H9 (cell line): ENCODE measurements around the gene AFF2. TPM values are rescaled to one million over a fixed set of nuclear protein-coding genes. Genes with fewer than 3 reads are reported as not detected.
A peak's percentile ranks its signal among the peaks of the same experiment; 100 is the strongest.
"Not testable (repeated sequence)": the region's sequence is repeated elsewhere in the genome, so short reads cannot be mapped to it uniquely, and the experiment has no call there.

Source experiments
- DNase-seq: peaks from one replicate; pipeline ENCODE4 v3.0.0-alpha.2; 2017
- H2AFZ ChIP-seq: one replicate; pipeline ENCODE4 v1.6.1; 2013; ENCODE audit warnings: mild to moderate bottlenecking, low read length, control low read depth, moderate library complexity
- H2AK5ac ChIP-seq: 2 replicates; pipeline ENCODE4 v1.6.1; 2013; ENCODE audit warnings: low read length, control low read depth, mixed read lengths; ENCODE audit not compliant: insufficient read length
- H2BK120ac ChIP-seq: one replicate; pipeline ENCODE4 v1.6.1; 2013; ENCODE audit warnings: low read depth, mild to moderate bottlenecking, low read length, control low read depth, inconsistent platforms; ENCODE audit not compliant: poor library complexity, severe bottlenecking
- H2BK12ac ChIP-seq: 2 replicates; pipeline ENCODE4 v1.6.1; 2013; ENCODE audit warnings: low read length, control low read depth, mixed read lengths, low read depth; ENCODE audit not compliant: insufficient read length
- H2BK15ac ChIP-seq: 2 replicates; pipeline ENCODE4 v1.6.1; 2013; ENCODE audit warnings: low read depth, low read length, control low read depth
- H2BK20ac ChIP-seq: one replicate; pipeline ENCODE4 v1.6.1; 2013; ENCODE audit warnings: low read depth, mild to moderate bottlenecking, low read length, control low read depth, inconsistent platforms; ENCODE audit not compliant: poor library complexity, severe bottlenecking
- H2BK5ac ChIP-seq: 2 replicates; pipeline ENCODE4 v1.6.1; 2013; ENCODE audit warnings: low read length, control low read depth, mixed read lengths; ENCODE audit not compliant: insufficient read length
- H3K14ac ChIP-seq: 2 replicates; pipeline ENCODE4 v1.6.1; 2013; ENCODE audit warnings: low read length, control low read depth; ENCODE audit not compliant: insufficient read depth
- H3K18ac ChIP-seq: 2 replicates; pipeline ENCODE4 v1.6.1; 2013; ENCODE audit warnings: low read depth, mild to moderate bottlenecking, mixed read lengths, low read length, control low read depth; ENCODE audit not compliant: insufficient read length
- H3K23ac ChIP-seq: 2 replicates; pipeline ENCODE4 v1.6.1; 2013; ENCODE audit warnings: low read length, control low read depth, mixed read lengths, low read depth; ENCODE audit not compliant: insufficient read length
- H3K23me2 ChIP-seq: 2 replicates; pipeline ENCODE4 v1.6.1; 2013; ENCODE audit warnings: low read depth, mild to moderate bottlenecking, mixed read lengths, low read length, control low read depth; ENCODE audit not compliant: insufficient read length, poor library complexity, severe bottlenecking
- H3K27ac ChIP-seq: 2 replicates; pipeline ENCODE4 v1.5.1; 2013; ENCODE audit warnings: low read length, control low read depth, mixed read lengths, low read depth; ENCODE audit not compliant: insufficient read length
- H3K27me3 ChIP-seq: 2 replicates; pipeline ENCODE4 v1.6.1; 2013; ENCODE audit warnings: low read length, control low read depth, inconsistent platforms; ENCODE audit not compliant: insufficient read depth
- H3K4ac ChIP-seq: 2 replicates; pipeline ENCODE4 v1.6.1; 2013; ENCODE audit warnings: low read depth, mild to moderate bottlenecking, control low read depth, inconsistent platforms, low read length, moderate library complexity
- H3K4me1 ChIP-seq: 2 replicates; pipeline ENCODE4 v1.6.1; 2013; ENCODE audit warnings: low read length, control low read depth, inconsistent platforms; ENCODE audit not compliant: insufficient read depth
- H3K4me2 ChIP-seq: 2 replicates; pipeline ENCODE4 v1.6.1; 2013; ENCODE audit warnings: low read length, control low read depth, mixed read lengths; ENCODE audit not compliant: insufficient read length, insufficient read depth
- H3K56ac ChIP-seq: 2 replicates; pipeline ENCODE4 v1.6.1; 2013; ENCODE audit warnings: low read depth, mild to moderate bottlenecking, mixed read lengths, low read length, control low read depth; ENCODE audit not compliant: insufficient read length
- H3K79me1 ChIP-seq: 2 replicates; pipeline ENCODE4 v1.6.1; 2013; ENCODE audit warnings: low read depth, mild to moderate bottlenecking, moderate library complexity, low read length, control low read depth, inconsistent platforms; ENCODE audit not compliant: insufficient read depth, poor library complexity, severe bottlenecking
- H3K79me2 ChIP-seq: 2 replicates; pipeline ENCODE4 v1.6.1; 2013; ENCODE audit warnings: low read length, control low read depth, inconsistent platforms; ENCODE audit not compliant: insufficient read depth
- H3K9ac ChIP-seq: 2 replicates; pipeline ENCODE4 v1.6.1; 2013; ENCODE audit warnings: low read length, control low read depth, mixed read lengths; ENCODE audit not compliant: insufficient read length; ENCODE audit errors: extremely low read depth
- H3K9me3 ChIP-seq: one replicate; pipeline ENCODE4 v1.6.1; 2013; ENCODE audit warnings: low read depth, low read length, inconsistent platforms; ENCODE audit not compliant: control insufficient read depth
- H3T11ph ChIP-seq: one replicate; pipeline ENCODE4 v1.6.1; 2013; ENCODE audit warnings: mild to moderate bottlenecking, low read length, control low read depth, inconsistent platforms
- H4K20me1 ChIP-seq: one replicate; pipeline ENCODE4 v1.6.1; 2013; ENCODE audit not compliant: control insufficient read depth, insufficient read length, insufficient read depth
- H4K5ac ChIP-seq: 2 replicates; pipeline ENCODE4 v1.6.1; 2013; ENCODE audit warnings: low read depth, mild to moderate bottlenecking, mixed read lengths, low read length, control low read depth; ENCODE audit not compliant: insufficient read length
- H4K8ac ChIP-seq: replicated peaks from 2 replicates; pipeline ENCODE4 v1.6.1; 2013; ENCODE audit warnings: low read length, control low read depth, mixed read lengths, low read depth; ENCODE audit not compliant: insufficient read length
- H4K91ac ChIP-seq: 2 replicates; pipeline ENCODE4 v1.6.1; 2013; ENCODE audit warnings: low read depth, mild to moderate bottlenecking, moderate library complexity, mixed read lengths, low read length, control low read depth; ENCODE audit not compliant: insufficient read length
- H3K27ac Mint-ChIP-seq, 3 experiments: 2 replicates in 2 of 3; 3 replicates in 1 of 3; pipeline ENCODE4 v1.8.0; 2020 to 2021; ENCODE audit warnings: mixed read lengths in 3 of 3, mild to moderate bottlenecking in 1 of 3, moderate library complexity in 1 of 3
- H3K27me3 Mint-ChIP-seq: 2 replicates; pipeline ENCODE4 v1.8.0; 2021; ENCODE audit warnings: low read depth, mild to moderate bottlenecking, moderate library complexity, mixed read lengths
- H3K36me3 Mint-ChIP-seq, 3 experiments: 2 replicates in 2 of 3; 3 replicates in 1 of 3; pipeline ENCODE4 v1.8.0; 2020 to 2021; ENCODE audit warnings: low read depth in 3 of 3, mixed read lengths in 3 of 3; ENCODE audit not compliant: insufficient read depth in 1 of 3
- H3K4me1 Mint-ChIP-seq, 2 experiments: 2 replicates each; pipeline ENCODE4 v1.8.0; 2020; ENCODE audit warnings: mixed read lengths in 2 of 2
- H3K4me3 Mint-ChIP-seq, 2 experiments: 2 replicates in 1 of 2; 3 replicates in 1 of 2; pipeline ENCODE4 v1.8.0; 2020 to 2021; ENCODE audit warnings: mild to moderate bottlenecking in 2 of 2, mixed read lengths in 2 of 2, moderate library complexity in 1 of 2
- H3K9me3 Mint-ChIP-seq, 2 experiments: 2 replicates in 1 of 2; 3 replicates in 1 of 2; pipeline ENCODE4 v1.8.0; 2020; ENCODE audit warnings: mild to moderate bottlenecking in 2 of 2, mixed read lengths in 2 of 2, moderate library complexity in 1 of 2
- CTCF ChIP-seq: fragments of 200-600 bp; sonication (generic); conservative IDR thresholded peaks from 3 replicates; pipeline ENCODE4 v1.8.0; 2021; ENCODE audit warnings: antibody characterized with exemption, mild to moderate bottlenecking
- WGBS: extraction: QIAGEN DNeasy Blood & Tissue Kit; methylation state at CpG from one replicate; pipeline ENCODE4 v1.1.7; 2013; ENCODE audit warnings: missing lambda C conversion rate, low lambda C conversion rate, mixed read lengths; ENCODE audit not compliant: insufficient read length; ENCODE audit errors: extremely low coverage; 5-methylcytosine and 5-hydroxymethylcytosine counted together
- total RNA-seq: library from RNA; stranded (reverse); gene quantifications from 2 replicates; pipeline ENCODE4 v1.2.1, GENCODE V29; 2021

Gene AFF2
- total RNA-seq, 1 experiment from 2014 or later, result 14.6 TPM

- Histone ChIP-seq H3K79me1 (no peaks in the 10 kb centered on the region), H3K18ac (no peak overlapping the region), H3K9me3 (peaks cover 29% of the 10 kb centered on the region), H3K56ac (no peak overlapping the region), H3K14ac (no peak overlapping the region), H3K23ac (no peak overlapping the region), H2BK20ac (no peak overlapping the region), H2AK5ac (no peak overlapping the region), H4K8ac (no peak overlapping the region), H2AFZ (no peak overlapping the region), H2BK5ac (no peak overlapping the region), H3T11ph (no peak overlapping the region), H3K4ac (no peak overlapping the region), H3K4me1 (no peaks in the 10 kb centered on the region), H3K4me2 (no peak overlapping the region), H3K9ac (no peak overlapping the region), H2BK15ac (no peak overlapping the region), H3K23me2 (no peaks in the 10 kb centered on the region), H2BK120ac (no peak overlapping the region), H4K20me1 (no peaks in the 10 kb centered on the region), H2BK12ac (no peak overlapping the region), H4K5ac (no peak overlapping the region), H3K27ac (no peak overlapping the region), H4K91ac (no peak overlapping the region), H3K79me2 (no peaks in the 10 kb centered on the region), H3K27me3 (no peaks in the 10 kb centered on the region)
- Mint-ChIP-seq H3K4me3 (no peak overlapping the region), H3K27ac (peak overlapping the region in 1 of 3 experiments; percentile 84; a peak in 1 of 7 replicates), H3K36me3 (peaks cover 11 to 20% (median 18%) of the 10 kb centered on the region in 3 experiments), H3K9me3 (peaks cover 80 to 82% of the 10 kb centered on the region in 2 experiments), H3K4me1 (peaks cover 6 to 8% of the 10 kb centered on the region in 2 experiments; a peak in 3 of 4 replicates), H3K27me3 (no peaks in the 10 kb centered on the region; the same call in 1 of the 2 replicates)
- peak; percentile 25 for DNase-seq
- no peak for TF ChIP-seq CTCF
- no CpG with 5 or more reads among the region's 5 CpGs for WGBS
Measured at GRCh38 chrX:148905400-148905799, 405.0 kb downstream of the AFF2 start.

DNA sequence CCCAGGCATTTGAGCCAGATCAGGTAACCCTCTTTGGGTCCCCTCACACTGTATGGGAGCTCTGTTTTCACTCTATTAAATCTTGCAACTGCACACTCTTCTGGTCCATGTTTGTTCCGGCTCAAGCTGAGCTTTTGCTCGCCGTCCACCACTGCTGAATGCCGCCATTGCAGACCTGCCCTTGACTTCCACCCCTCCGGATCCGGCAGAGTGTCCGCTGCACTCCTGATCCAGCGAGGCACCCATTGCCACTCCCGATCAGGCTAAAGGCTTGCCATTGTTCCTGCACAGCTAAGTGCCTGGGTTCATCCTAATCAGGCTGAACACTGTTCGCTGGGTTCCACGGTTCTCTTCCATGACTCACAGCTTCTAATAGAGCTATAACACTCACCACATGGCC, 406.2 kb downstream of the AFF2 start:
- not testable (repeated sequence) for H2BK5ac ChIP-seq, H3K79me2 ChIP-seq, H3K27me3 Mint-ChIP-seq, H3K27me3 ChIP-seq, H3K56ac ChIP-seq, H3K4me2 ChIP-seq, H3K23me2 ChIP-seq, H3K18ac ChIP-seq, H4K91ac ChIP-seq, H4K8ac ChIP-seq, H3K14ac ChIP-seq, H3K4me1 ChIP-seq, H2BK15ac ChIP-seq, H4K5ac ChIP-seq, H3K23ac ChIP-seq, H3K4me1 Mint-ChIP-seq, H4K20me1 ChIP-seq, H2BK120ac ChIP-seq, H2AK5ac ChIP-seq, H2BK12ac ChIP-seq, H2AFZ ChIP-seq, DNase-seq, H3K79me1 ChIP-seq, H3T11ph ChIP-seq, H3K4ac ChIP-seq, H3K9ac ChIP-seq, H3K27ac Mint-ChIP-seq, H3K4me3 Mint-ChIP-seq, H3K27ac ChIP-seq, H2BK20ac ChIP-seq
- H3K9me3 Mint-ChIP-seq, result peaks cover 80 to 83% of the 10 kb centered on the region in 2 experiments
- no CpG with 5 or more reads among the region's 11 CpGs for WGBS
- H3K9me3 ChIP-seq, result peaks cover 32% of the 10 kb centered on the region
- peaks cover 11 to 20% (median 18%) of the 10 kb centered on the region in 3 experiments for H3K36me3 Mint-ChIP-seq
